SK-N-SH (cell line): ENCODE data around the gene MED27. TPM values are rescaled to one million over a fixed set of nuclear protein-coding genes. Genes with fewer than 3 reads are reported as not detected.

Experiments used
- CTCF ChIA-PET: fragments of 300-600, 350-600 bp; formaldehyde crosslinking; extraction: SDS; loops from one replicate; lab custom pipeline; 2021; lab: Yijun Ruan, JAX
- POLR2A ChIA-PET: fragments of 350-600 bp; sonication (Branson Sonifier 250); formaldehyde crosslinking; extraction: SDS; loops from one replicate; lab custom pipeline; 2020; ENCODE audit warnings: antibody characterized with exemption, inconsistent platforms; lab: Yijun Ruan, JAX
- DNase-seq: peaks from one replicate; pipeline ENCODE4 v3.0.0; 2012
- H2AFZ ChIP-seq: fragments of 200-600 bp; sonication (generic); 2 replicates; pipeline ENCODE4 v1.8.1; 2016; ENCODE audit warnings: antibody characterized with exemption, mild to moderate bottlenecking, low read depth
- H3F3A ChIP-seq: fragments of 200-600 bp; sonication (generic); replicated peaks from 2 replicates; pipeline ENCODE3; 2016; ENCODE audit warnings: antibody characterized with exemption, mild to moderate bottlenecking; ENCODE audit not compliant: insufficient read depth
- H3K27ac ChIP-seq, 2 experiments: fragments of 200-500 bp in 1 of 2; fragments of 200-600 bp in 1 of 2; sonication (Bioruptor generic) in 1 of 2; sonication (generic), shearing (Covaris generic) in 1 of 2; 2 replicates each; pipeline versions ENCODE4 v1.5.1 to v1.6.1; 2014 to 2016; ENCODE audit warnings: low read depth in 2 of 2, inconsistent platforms in 1 of 2, low read length in 1 of 2, mild to moderate bottlenecking in 1 of 2, mixed read lengths in 1 of 2
- H3K27me3 ChIP-seq: fragments of 200-600 bp; sonication (generic), shearing (Covaris generic); 2 replicates; pipeline ENCODE4 v1.6.1; 2016; ENCODE audit warnings: mixed run types; ENCODE audit not compliant: insufficient read depth
- H3K36me3 ChIP-seq, 2 experiments: fragments of 200-500 bp in 1 of 2; fragments of 200-600 bp in 1 of 2; sonication (Bioruptor generic) in 1 of 2; sonication (generic) in 1 of 2; replicated peaks in 1 of 2; 2 replicates each; pipeline versions ENCODE3 to v1.5.1; 2014 to 2016; ENCODE audit warnings: low read length in 1 of 2, mild to moderate bottlenecking in 1 of 2; ENCODE audit not compliant: insufficient read depth in 2 of 2, control insufficient read depth in 1 of 2
- H3K4me1 ChIP-seq, 2 experiments: fragments of 200-500 bp in 1 of 2; fragments of 200-600 bp in 1 of 2; sonication (Bioruptor generic) in 1 of 2; sonication (generic), shearing (Covaris generic) in 1 of 2; 2 replicates each; pipeline versions ENCODE4 v1.5.1 to v1.6.1; 2014 to 2016; ENCODE audit warnings: low read depth in 1 of 2, low read length in 1 of 2, mixed run types in 1 of 2; ENCODE audit not compliant: insufficient read depth in 2 of 2, control insufficient read depth in 1 of 2
- H3K4me2 ChIP-seq: fragments of 200-600 bp; sonication (generic), shearing (Covaris generic); 2 replicates; pipeline ENCODE4 v1.6.1; 2017; ENCODE audit warnings: mixed run types
- H3K4me3 ChIP-seq, 2 experiments: fragments of 200-500 bp in 1 of 2; fragments of 200-600 bp in 1 of 2; sonication (Bioruptor generic) in 1 of 2; sonication (generic), shearing (Covaris generic) in 1 of 2; 2 replicates each; pipeline versions ENCODE4 v1.5.1 to v1.8.1; 2014 to 2016; ENCODE audit warnings: low read depth in 2 of 2, inconsistent platforms in 1 of 2, low read length in 1 of 2, mild to moderate bottlenecking in 1 of 2, mixed read lengths in 1 of 2, moderate library complexity in 1 of 2
- H3K79me2 ChIP-seq: fragments of 200-600 bp; sonication (generic); 2 replicates; pipeline ENCODE4 v1.8.1; 2017; ENCODE audit warnings: mild to moderate bottlenecking; ENCODE audit not compliant: insufficient read depth
- H3K9ac ChIP-seq: fragments of 200-600 bp; sonication (generic); 2 replicates; pipeline ENCODE4 v1.6.1; 2017; ENCODE audit warnings: mixed run types
- H3K9me2 ChIP-seq: fragments of 200-600 bp; sonication (generic); 2 replicates; pipeline ENCODE4 v1.6.1; 2017; ENCODE audit warnings: mixed run types
- H3K9me3 ChIP-seq: fragments of 200-600 bp; sonication (generic); 2 replicates; pipeline ENCODE4 v1.6.1; 2017; ENCODE audit warnings: mixed run types, mild to moderate bottlenecking, moderate library complexity
- H4K20me1 ChIP-seq: fragments of 200-600 bp; sonication (generic); 2 replicates; pipeline ENCODE4 v1.6.1; 2017; ENCODE audit warnings: mild to moderate bottlenecking, mixed run types; ENCODE audit not compliant: insufficient read depth
- CHD2 ChIP-seq: fragments of 150-350 bp; IDR thresholded peaks from 2 replicates; pipeline ENCODE4 v1.6.1; 2018; ENCODE audit warnings: low read length; ENCODE audit not compliant: partially characterized antibody
- EP300 ChIP-seq, 2 experiments: IDR thresholded peaks; 2 replicates each; pipeline versions ENCODE4 v1.4.0 to v1.6.1; 2012; ENCODE audit warnings: borderline replicate concordance in 1 of 2, low read depth in 1 of 2, low read length in 1 of 2
- FOSL2 ChIP-seq: IDR thresholded peaks from 2 replicates; pipeline ENCODE4 v1.4.0; 2012; ENCODE audit warnings: low read depth, mild to moderate bottlenecking, moderate library complexity, borderline replicate concordance
- FOXJ3 ChIP-seq: sonication (generic); formaldehyde crosslinking; IDR thresholded peaks from 2 replicates; pipeline ENCODE4 v1.5.1; 2020; ENCODE audit warnings: mild to moderate bottlenecking, missing genetic modification reagents
- GABPA ChIP-seq: IDR thresholded peaks from 2 replicates; pipeline ENCODE4 v1.4.0; 2012; ENCODE audit warnings: low read depth, mild to moderate bottlenecking
- GATA2 ChIP-seq: sonication (generic); formaldehyde crosslinking; IDR thresholded peaks from 2 replicates; pipeline ENCODE4 v1.5.0; 2020; ENCODE audit warnings: mild to moderate bottlenecking, missing genetic modification reagents
- JUND ChIP-seq: IDR thresholded peaks from 2 replicates; pipeline ENCODE4 v1.4.0; 2012
- MXI1 ChIP-seq: IDR thresholded peaks from 2 replicates; pipeline ENCODE4 v1.6.1; 2012; ENCODE audit warnings: mild to moderate bottlenecking, low read depth, low read length, improper control_type of control experiment
- NRF1 ChIP-seq: IDR thresholded peaks from 2 replicates; pipeline ENCODE4 v1.6.1; 2012; ENCODE audit warnings: low read depth, mild to moderate bottlenecking, low read length
- POLR2AphosphoS5 ChIP-seq: IDR thresholded peaks from 2 replicates; pipeline ENCODE4 v1.6.1; 2012; ENCODE audit warnings: low read depth, low read length
- RAD21 ChIP-seq: IDR thresholded peaks from 2 replicates; pipeline ENCODE4 v1.6.1; 2012; ENCODE audit warnings: mild to moderate bottlenecking, low read length
- RCOR1 ChIP-seq: fragments of 150-350 bp; IDR thresholded peaks from 2 replicates; pipeline ENCODE4 v1.6.1; 2017; ENCODE audit warnings: antibody characterized with exemption, low read length
- RFX5 ChIP-seq: IDR thresholded peaks from 2 replicates; pipeline ENCODE4 v1.6.1; 2012; ENCODE audit warnings: mild to moderate bottlenecking, improper control_type of control experiment, low read length
- SMC3 ChIP-seq: IDR thresholded peaks from 2 replicates; pipeline ENCODE4 v1.6.1; 2012; ENCODE audit warnings: low read depth, low read length, improper control_type of control experiment
- TAF1 ChIP-seq: IDR thresholded peaks from 2 replicates; pipeline ENCODE4 v1.6.1; 2012; ENCODE audit warnings: low read depth, mild to moderate bottlenecking, low read length, moderate library complexity, borderline replicate concordance
- YY1 ChIP-seq: IDR thresholded peaks from 2 replicates; pipeline ENCODE4 v1.4.0; 2012; ENCODE audit warnings: low read depth, mild to moderate bottlenecking
- WGBS: methylation state at CpG from one replicate; pipeline ENCODE4 v1.1.6; 2017; ENCODE audit warnings: low lambda C conversion rate; 5-methylcytosine and 5-hydroxymethylcytosine counted together
- polyA plus RNA-seq, 3 experiments: library from polyadenylated mRNA; depleted of rRNA; stranded (reverse); fragments of >200 nt; gene quantifications; 2 replicates each; pipeline ENCODE4 v1.2.3, GENCODE V29; 2012
- TF ChIP-seq, protein P1 (sequence below): IDR thresholded peaks from 2 replicates; pipeline ENCODE4 v1.4.0; 2012; ENCODE audit warnings: low read depth
- TF ChIP-seq, protein P2 (sequence below): IDR thresholded peaks from 2 replicates; pipeline ENCODE4 v1.6.1; 2012; ENCODE audit warnings: mild to moderate bottlenecking, low read depth, low read length, moderate library complexity
- TF ChIP-seq, protein P3 (sequence below): IDR thresholded peaks from 2 replicates; pipeline ENCODE4; 2012
- TF ChIP-seq, protein P4 (sequence below): fragments of 150-350 bp; IDR thresholded peaks from 2 replicates; pipeline ENCODE4 v1.6.1; 2017; ENCODE audit warnings: antibody characterized with exemption, low read length, low read depth, borderline replicate concordance

MED27 gene
- polyA plus RNA-seq, 1 of the 3 experiments (the other 2 are of a cell fraction), result 35.0 TPM

DNA sequence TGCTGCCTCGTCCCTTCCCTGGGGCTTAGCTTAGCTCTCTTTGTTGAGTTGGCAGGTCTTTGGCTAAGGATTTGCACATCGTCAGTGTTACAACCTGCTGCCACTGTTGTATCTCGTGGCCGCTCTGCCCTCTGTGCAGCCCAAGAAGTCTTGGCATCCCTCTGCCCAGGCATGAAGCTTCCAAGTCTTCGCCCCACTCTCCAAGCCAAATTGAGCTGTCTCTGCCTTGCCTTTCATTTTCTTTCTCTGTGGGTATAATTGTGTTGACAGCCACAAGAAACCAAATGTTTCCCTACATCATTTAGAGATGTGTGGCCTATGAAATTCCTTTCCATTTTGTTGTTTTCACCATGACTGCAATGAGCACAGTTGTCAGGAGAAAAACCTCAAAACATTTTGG lies 29.6 kb upstream of the MED27 start (continued):
- TF ChIP-seq, protein P1, sequence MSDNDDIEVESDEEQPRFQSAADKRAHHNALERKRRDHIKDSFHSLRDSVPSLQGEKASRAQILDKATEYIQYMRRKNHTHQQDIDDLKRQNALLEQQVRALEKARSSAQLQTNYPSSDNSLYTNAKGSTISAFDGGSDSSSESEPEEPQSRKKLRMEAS, result no peak
- TF ChIP-seq FOXJ3 (CRISPR knock-in tag) (no peak), RAD21 (no peak), RCOR1 (no peak)

DNA sequence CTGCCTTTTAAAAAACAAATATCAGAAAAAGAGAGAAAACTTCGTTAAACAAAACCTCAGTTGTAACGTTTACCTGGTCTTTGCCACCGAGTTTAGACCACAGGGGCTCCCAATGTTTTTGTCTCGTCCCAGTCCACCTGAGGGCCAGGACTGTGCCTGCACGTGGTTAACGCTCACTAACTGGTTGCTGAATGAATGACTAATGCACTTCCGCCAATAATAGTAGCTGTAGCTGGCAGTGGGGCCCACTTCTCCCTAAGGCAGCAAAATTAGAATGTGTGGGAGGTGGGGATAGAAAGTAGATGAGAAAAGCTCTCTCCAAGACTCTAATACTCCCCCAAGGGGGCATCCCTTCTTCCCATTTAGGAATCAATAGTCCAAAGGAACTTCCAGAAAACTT lies 29.1 kb upstream of the MED27 start:
- H3K36me3 ChIP-seq, result no peaks in the 10 kb centered on the region
- 0 out of 2 replicates have a peak, but pooled peaks cover 6% of the 10 kb centered on the region for H3K27me3 ChIP-seq
- no peak overlapping the region for H3K27ac ChIP-seq
- H4K20me1 ChIP-seq, result no peaks in the 10 kb centered on the region
- 66% methylated on average over 7 of the region's 7 CpGs for WGBS
- H3K9me3 ChIP-seq, result no peaks in the 10 kb centered on the region
- ChIA-PET CTCF (no interaction called here), POLR2A (no interaction called here)
- H3F3A ChIP-seq, result no peaks in the 10 kb centered on the region
- DNase-seq, result no peak
- TF ChIP-seq EP300 (IDR thresholded peaks at IDR 0.05; ENCODE audit: borderline replicate concordance in 1 of 2, low read depth in 1 of 2, low read length in 1 of 2) (no peak), RAD21 (no peak), RCOR1 (no peak), YY1 (no peak)
- H3K4me3 ChIP-seq, result no peak overlapping the region
- no peak overlapping the region for H3K9ac ChIP-seq
- no peak overlapping the region for H3K4me2 ChIP-seq
- H3K4me1 ChIP-seq, result no peaks in the 10 kb centered on the region
- H3K9me2 ChIP-seq, result no peaks in the 10 kb centered on the region
- H2AFZ ChIP-seq, result no peak overlapping the region
- no peaks in the 10 kb centered on the region for H3K79me2 ChIP-seq

DNA sequence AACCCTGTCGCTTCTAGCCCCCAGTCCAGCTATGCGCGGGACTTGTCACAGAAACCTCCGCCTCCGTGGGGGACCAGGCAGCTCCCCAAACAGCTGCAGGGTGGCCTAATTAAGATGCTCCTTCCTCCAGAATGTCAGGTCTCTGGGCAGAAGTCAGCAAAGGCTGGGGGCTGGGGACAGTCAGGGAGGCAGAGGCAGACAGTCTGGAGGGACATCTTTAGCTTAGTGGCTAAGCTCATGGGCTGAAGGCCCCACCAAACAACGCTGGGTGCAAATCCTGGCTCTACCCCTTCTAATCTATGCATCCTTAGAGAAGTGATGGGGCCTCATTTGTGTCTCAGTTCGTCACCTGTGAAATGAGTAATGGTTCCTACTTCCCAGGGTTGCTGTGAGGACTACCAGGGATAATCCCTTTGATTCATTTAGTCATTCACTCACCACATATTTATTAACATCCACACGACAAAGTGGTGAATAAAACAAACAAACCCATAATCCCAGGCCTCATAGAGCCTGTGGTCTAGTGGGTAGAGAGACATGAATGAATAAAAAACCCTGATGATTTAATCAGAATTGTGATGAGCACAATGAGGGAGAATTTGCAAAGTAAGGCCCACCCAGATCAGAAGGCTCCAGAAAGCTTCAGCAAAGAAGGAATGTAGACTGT lies 20.2 kb upstream of the MED27 start:
- Histone ChIP-seq H4K20me1 (no peaks in the 10 kb centered on the region), H3K27ac (no peak overlapping the region), H3K4me3 (no peak overlapping the region), H3K9me3 (no peaks in the 10 kb centered on the region), H3K4me2 (no peak overlapping the region), H3K27me3 (peaks cover 14% of the 10 kb centered on the region; the same call in 1 of the 2 replicates), H3K79me2 (no peaks in the 10 kb centered on the region), H3F3A (peaks cover 3% of the 10 kb centered on the region), H3K4me1 (peaks cover under 1 to 7% of the 10 kb centered on the region in 2 experiments; a peak in 2 of 4 replicates), H2AFZ (no peak overlapping the region), H3K36me3 (no peaks in the 10 kb centered on the region), H3K9me2 (no peaks in the 10 kb centered on the region), H3K9ac (no peak overlapping the region)
- 29% methylated on average over 7 of the region's 8 CpGs for WGBS
- ChIA-PET POLR2A (no interaction called here), CTCF (interaction anchor here (0.7 to 1.6 kb wide), 3 partner anchors 25 to 168 kb away, joined by 3 to 6 read pairs (median 3); no protein-coding TSS in a partner anchor)
- peak; percentile 47 for DNase-seq
- TF ChIP-seq SMC3, result no peak
- TF ChIP-seq RAD21, result no peak
- TF ChIP-seq, protein P2, sequence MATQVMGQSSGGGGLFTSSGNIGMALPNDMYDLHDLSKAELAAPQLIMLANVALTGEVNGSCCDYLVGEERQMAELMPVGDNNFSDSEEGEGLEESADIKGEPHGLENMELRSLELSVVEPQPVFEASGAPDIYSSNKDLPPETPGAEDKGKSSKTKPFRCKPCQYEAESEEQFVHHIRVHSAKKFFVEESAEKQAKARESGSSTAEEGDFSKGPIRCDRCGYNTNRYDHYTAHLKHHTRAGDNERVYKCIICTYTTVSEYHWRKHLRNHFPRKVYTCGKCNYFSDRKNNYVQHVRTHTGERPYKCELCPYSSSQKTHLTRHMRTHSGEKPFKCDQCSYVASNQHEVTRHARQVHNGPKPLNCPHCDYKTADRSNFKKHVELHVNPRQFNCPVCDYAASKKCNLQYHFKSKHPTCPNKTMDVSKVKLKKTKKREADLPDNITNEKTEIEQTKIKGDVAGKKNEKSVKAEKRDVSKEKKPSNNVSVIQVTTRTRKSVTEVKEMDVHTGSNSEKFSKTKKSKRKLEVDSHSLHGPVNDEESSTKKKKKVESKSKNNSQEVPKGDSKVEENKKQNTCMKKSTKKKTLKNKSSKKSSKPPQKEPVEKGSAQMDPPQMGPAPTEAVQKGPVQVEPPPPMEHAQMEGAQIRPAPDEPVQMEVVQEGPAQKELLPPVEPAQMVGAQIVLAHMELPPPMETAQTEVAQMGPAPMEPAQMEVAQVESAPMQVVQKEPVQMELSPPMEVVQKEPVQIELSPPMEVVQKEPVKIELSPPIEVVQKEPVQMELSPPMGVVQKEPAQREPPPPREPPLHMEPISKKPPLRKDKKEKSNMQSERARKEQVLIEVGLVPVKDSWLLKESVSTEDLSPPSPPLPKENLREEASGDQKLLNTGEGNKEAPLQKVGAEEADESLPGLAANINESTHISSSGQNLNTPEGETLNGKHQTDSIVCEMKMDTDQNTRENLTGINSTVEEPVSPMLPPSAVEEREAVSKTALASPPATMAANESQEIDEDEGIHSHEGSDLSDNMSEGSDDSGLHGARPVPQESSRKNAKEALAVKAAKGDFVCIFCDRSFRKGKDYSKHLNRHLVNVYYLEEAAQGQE, result no peak
- no peak for TF ChIP-seq NRF1
- TF ChIP-seq, protein P3, sequence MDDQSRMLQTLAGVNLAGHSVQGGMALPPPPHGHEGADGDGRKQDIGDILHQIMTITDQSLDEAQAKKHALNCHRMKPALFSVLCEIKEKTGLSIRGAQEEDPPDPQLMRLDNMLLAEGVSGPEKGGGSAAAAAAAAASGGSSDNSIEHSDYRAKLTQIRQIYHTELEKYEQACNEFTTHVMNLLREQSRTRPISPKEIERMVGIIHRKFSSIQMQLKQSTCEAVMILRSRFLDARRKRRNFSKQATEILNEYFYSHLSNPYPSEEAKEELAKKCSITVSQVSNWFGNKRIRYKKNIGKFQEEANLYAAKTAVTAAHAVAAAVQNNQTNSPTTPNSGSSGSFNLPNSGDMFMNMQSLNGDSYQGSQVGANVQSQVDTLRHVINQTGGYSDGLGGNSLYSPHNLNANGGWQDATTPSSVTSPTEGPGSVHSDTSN, result no peak
- no peak for TF ChIP-seq JUND
- TF ChIP-seq, protein P4, sequence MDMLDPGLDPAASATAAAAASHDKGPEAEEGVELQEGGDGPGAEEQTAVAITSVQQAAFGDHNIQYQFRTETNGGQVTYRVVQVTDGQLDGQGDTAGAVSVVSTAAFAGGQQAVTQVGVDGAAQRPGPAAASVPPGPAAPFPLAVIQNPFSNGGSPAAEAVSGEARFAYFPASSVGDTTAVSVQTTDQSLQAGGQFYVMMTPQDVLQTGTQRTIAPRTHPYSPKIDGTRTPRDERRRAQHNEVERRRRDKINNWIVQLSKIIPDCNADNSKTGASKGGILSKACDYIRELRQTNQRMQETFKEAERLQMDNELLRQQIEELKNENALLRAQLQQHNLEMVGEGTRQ, result no peak
- TF ChIP-seq GABPA, result no peak
- no peak for TF ChIP-seq RFX5
- TF ChIP-seq FOXJ3 (CRISPR knock-in tag), result no peak
- no peak for TF ChIP-seq FOSL2
- TF ChIP-seq POLR2AphosphoS5, result no peak
- no peak for TF ChIP-seq CHD2
- no peak for TF ChIP-seq EP300 (IDR thresholded peaks at IDR 0.05; ENCODE audit: borderline replicate concordance in 1 of 2, low read depth in 1 of 2, low read length in 1 of 2)
- TF ChIP-seq GATA2, result no peak
- TF ChIP-seq MXI1, result no peak
- TF ChIP-seq TAF1, result no peak
